Glomerular endothelial cell (primary cell): ENCODE measurements around the gene OLFML2A. TPM values are rescaled to one million over a fixed set of nuclear protein-coding genes. Genes with fewer than 3 reads are reported as not detected.
"Not testable (repeated sequence)": the region's sequence is repeated elsewhere in the genome, so short reads cannot be mapped to it uniquely, and the experiment has no call there.

Experiments
- DNase-seq: peaks from one replicate; pipeline ENCODE4 v3.0.0-alpha.2; 2011; ENCODE audit warnings: low read depth, low spot score; ENCODE audit errors: extremely low read depth
- total RNA-seq: library from RNA; depleted of rRNA; stranded (reverse); fragments of >200 nt; gene quantifications from 2 replicates; pipeline ENCODE4 v1.2.3, GENCODE V29; 2015

OLFML2A gene
- 4.0 and 5.7 TPM in 2 replicates for total RNA-seq

- DNase-seq = no peak
Measured at GRCh38 chr9:124776954-124777648, at the start of gene OLFML2A. OLFML2A (plus strand) TSS chr9:124777133; CDS start chr9:124777271, 138 bp downstream.

DNA sequence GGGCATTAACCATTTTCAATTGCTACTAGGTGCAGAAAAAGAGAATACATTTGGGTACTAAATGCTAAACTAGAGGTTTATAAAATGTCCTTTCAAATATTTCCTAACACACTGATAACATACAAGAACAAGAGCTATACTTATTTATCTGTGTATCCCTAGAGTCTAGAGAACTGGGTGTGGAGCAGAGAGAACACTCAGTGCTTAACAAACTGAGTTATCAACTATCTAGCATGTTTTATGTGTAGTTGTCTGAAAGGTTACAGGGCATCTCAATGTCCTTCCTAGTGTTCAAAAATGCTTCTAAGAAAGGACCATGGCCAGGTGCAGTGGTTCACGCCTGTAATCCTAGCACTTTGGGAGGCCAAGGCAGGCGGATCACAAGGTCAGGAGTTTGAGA is 46.2 kb upstream of the OLFML2A start:
- no peak for DNase-seq

- no peak for DNase-seq
Measured at GRCh38 chr9:124733964-124734740, 42.8 kb upstream of the OLFML2A start.

DNA sequence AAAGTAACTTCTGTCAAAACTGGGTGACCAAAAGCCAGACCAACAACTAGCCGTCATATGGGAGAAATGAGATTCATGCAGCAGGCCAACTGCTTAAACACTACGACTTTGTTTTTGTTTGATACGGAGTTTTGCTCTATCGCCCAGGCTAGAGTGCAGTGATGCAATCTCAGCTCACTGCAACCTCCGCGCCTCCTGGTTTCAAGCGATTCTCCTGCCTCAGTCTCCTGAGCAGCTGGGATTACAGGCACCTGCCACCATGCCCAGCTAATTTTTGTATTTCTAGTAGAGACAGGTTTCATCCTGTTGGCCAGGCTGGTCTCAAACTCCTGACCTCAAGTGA is 42.2 kb upstream of the OLFML2A start:
- DNase-seq = not testable (repeated sequence)

DNA sequence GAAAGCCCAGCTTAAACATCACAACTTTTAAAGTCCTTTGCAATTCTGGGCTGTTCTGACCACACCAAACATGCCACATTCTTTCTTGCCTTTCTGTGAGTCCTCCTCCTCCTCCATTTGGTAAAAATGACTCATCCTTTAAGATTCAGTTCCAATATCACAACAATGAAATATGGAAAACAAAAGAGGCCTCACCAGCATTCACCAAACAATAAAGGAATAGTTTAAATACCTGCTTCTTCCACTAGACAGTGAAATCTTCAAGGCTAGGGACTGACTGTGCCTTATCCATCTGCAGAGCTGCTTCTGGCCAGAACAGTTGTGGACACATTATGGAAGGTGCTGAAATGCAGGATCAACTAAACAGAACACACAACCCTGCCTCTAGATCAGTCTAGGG is 41.8 kb upstream of the OLFML2A start:
- DNase-seq = no peak

DNA sequence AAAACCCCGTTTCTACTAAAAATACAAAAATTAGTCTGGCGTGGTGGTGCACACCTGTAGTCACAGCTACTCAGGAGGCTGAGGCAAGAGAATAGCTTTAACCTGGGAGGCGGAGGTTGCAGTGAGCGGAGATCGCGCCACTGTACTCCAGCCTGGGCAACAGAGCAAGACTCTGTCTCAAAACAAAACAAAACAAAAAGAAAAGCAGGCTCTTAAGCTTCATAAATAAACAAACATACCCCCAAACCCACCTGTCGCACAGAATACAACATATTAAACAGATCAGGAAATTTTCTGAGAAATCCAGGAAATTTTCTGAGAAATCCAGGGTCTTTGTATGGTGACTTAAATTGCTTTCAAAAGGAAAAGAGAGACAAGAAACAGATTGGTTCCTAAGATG is 38.9 kb upstream of the OLFML2A start:
- DNase-seq = not testable (repeated sequence)

- no peak for DNase-seq
Measured at GRCh38 chr9:124739360-124739759, 37.6 kb upstream of the OLFML2A start.

DNA sequence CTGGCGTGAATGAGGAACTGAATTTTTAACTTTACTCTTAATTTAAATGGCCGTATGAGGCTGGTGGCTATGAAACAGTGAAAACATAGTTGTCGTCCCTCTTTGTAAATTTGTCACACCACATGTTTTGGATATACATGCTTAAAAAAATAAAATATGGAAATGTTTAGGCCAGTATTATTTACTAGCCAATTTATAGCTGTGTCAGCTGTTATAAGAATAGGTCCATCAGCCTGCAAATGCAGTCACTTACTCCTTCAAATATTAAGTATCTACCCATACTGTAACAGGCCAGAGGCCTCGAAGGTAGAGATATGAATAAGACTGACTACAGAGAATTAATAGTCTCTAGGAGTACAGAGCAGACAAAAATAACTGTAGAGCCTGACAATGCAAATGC is 35.8 kb upstream of the OLFML2A start:
- DNase-seq = no peak

DNA sequence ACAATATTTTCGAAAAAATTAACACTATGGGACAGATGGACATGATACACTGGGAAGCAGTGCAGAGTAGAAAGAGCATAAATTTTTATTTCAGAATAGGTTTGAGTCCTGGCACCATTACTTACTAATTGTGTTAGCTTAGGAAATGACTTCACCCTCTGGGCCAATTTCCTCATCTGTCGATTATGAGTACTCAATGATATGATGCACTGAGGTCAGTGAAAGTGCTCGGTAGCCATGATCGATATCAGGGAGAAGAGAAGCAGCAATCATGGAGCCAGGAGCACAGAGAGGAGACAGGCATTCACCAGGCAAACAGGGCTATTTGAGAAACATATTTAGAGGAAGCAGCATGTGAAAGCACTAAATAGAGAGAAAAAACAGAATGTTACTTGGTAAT is 35.3 kb upstream of the OLFML2A start:
- no peak for DNase-seq

- DNase-seq = no peak
Measured at GRCh38 chr9:124742940-124743339, 34.0 kb upstream of the OLFML2A start.

- no peak for DNase-seq
Measured at GRCh38 chr9:124743686-124744348, 33.1 kb upstream of the OLFML2A start.

- DNase-seq = no peak
Measured at GRCh38 chr9:124747065-124747464, 29.9 kb upstream of the OLFML2A start.

DNA sequence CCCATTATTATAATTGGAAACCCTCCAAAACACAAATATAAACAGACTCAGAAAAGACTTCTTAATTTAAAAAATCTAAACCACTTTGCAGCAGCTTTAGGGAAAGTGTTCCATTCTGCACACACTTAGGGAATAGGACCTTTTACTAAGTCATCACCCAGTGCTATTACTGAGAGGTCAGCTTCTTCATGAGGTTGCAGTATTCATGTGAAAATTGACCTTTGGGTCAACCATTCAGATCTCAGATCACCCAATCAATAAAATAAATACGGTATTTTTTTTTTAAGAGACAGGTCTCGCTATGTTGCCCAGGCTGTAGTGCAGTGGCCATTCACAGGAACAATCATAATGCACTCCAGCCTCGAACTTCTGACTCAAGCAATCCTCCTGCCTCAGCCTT is 27.6 kb upstream of the OLFML2A start:
- no peak for DNase-seq

- no peak for DNase-seq
Measured at GRCh38 chr9:124749781-124750180, 27.2 kb upstream of the OLFML2A start.

- DNase-seq = no peak
Measured at GRCh38 chr9:124752967-124753366, 24.0 kb upstream of the OLFML2A start.

DNA sequence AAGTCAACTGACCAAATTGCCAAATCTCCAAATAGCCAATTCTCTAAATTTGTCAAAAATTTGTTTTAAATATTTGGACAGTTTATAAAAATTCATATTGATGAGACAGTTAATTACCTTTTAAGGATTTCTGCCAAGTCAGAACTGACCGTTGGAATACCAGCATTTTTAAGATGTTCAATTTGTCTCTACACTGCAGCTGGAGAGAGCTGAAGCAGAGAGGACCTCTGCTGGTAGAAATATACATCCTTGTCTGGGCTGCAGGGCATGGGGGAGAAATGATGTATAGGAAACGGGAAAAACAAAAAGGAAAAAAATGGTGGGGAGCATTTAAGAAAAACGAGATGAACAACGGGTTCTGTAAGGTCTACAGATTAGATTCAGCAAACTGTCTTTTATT is 22.6 kb upstream of the OLFML2A start:
- DNase-seq = no peak

DNA sequence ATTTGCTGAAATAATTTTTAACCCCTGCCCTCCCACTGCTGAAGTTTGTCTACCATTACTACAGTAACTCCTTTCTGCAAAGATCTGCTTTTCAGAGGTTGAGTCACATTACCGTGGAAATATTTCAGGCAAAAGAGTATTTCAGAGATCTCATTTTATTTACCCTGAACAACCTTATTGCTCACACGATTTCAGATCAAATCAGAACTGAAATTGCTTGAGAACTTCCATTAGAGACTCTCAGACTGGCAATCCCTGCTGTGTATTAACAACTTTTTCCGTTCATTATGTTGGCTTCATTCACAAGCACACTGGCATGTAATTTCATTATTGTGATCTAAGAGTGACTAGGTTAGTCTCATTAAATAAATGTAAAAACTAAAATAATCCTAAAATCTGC is 21.9 kb upstream of the OLFML2A start:
- no peak for DNase-seq

- no peak for DNase-seq
Measured at GRCh38 chr9:124756011-124756410, 20.9 kb upstream of the OLFML2A start.

DNA sequence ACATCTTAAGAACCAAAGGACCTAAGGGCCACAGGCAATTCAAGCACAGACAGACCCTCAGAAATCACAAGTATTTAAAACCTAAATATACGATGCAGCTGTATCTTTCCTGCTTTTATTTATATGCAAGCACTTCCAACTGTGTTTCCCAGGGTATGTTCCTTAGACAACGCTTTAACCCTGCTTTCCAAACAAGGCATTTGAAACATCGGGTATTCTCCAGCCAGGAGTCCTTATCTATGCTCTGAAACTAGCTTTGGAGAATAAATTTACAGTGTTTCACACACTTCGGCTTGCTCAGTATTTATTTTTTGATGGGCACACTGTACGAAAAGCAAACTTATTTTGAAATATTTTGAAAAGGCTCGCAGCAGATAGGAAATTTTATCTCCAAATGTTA is 19.3 kb upstream of the OLFML2A start:
- no peak for DNase-seq

GRCh38 chr9:124758061-124758460 is 18.9 kb upstream of the OLFML2A start:
- no peak for DNase-seq

GRCh38 chr9:124758691-124759090 is 18.2 kb upstream of the OLFML2A start:
- no peak for DNase-seq

DNA sequence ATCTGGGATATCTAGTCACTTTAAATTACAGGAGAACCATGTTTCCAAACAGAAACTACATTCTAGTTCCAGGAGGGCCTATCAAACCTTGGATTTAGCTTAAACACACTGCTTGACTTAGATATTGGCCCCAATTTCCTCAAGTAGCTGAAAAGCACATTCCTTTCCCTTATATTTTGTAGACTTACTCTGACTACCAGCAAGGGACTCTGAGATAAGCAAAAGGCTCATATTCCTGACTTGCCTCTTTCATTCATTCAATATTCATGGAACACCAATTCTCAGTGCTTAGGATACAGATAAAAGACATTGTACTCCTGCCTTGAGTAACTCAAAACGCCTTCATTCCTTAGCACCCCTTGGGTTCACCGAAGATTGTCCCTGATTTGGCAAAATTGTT is 17.6 kb upstream of the OLFML2A start:
- no peak for DNase-seq
